Testis (tissue), 3 donors: ENCODE data around the gene UBE2H. TPM values are rescaled to one million over a fixed set of nuclear protein-coding genes. Genes with fewer than 3 reads are reported as not detected.

Experiments
- DNase-seq: peaks from one replicate; pipeline ENCODE4 v3.0.0-alpha.2; 2019
- H3K27ac ChIP-seq, 2 donors: fragments of 200-600 bp; sonication (generic); one replicate each; pipeline ENCODE4 v1.5.1; 2019
- H3K27me3 ChIP-seq: fragments of 200-600 bp; sonication (generic); one replicate; pipeline ENCODE4 v1.5.1; 2019
- H3K36me3 ChIP-seq: fragments of 200-600 bp; sonication (generic); one replicate; pipeline ENCODE4 v1.5.1; 2017; ENCODE audit warnings: low read depth; ENCODE audit errors: missing control alignments
- H3K4me1 ChIP-seq: fragments of 200-600 bp; sonication (generic); one replicate; pipeline ENCODE4 v1.5.1; 2019
- H3K4me3 ChIP-seq, 2 donors: fragments of 200-600 bp; sonication (generic); one replicate each; pipeline ENCODE4 v1.5.1; 2017 to 2019
- H3K9me3 ChIP-seq: fragments of 200-600 bp; sonication (generic); one replicate; pipeline ENCODE4 v1.5.1; 2017
- CTCF ChIP-seq, 3 experiments: fragments of 450-650 bp in 2 of 3; fragments of 200-600 bp in 1 of 3; sonication (generic) in 1 of 3; IDR thresholded peaks; one replicate each; pipeline ENCODE4 v1.5.1; 2016 to 2019; ENCODE audit warnings: antibody characterized with exemption in 3 of 3, mild to moderate bottlenecking in 2 of 3, moderate library complexity in 1 of 3
- POLR2A ChIP-seq: fragments of 450-650 bp; IDR thresholded peaks from one replicate; pipeline ENCODE4 v1.6.1; 2017; ENCODE audit warnings: antibody characterized with exemption, mild to moderate bottlenecking, moderate library complexity
- WGBS, 2 donors: methylation state at CpG; one replicate each; pipeline ENCODE4 v1.1.5; 2018; 5-methylcytosine and 5-hydroxymethylcytosine counted together
- intact Hi-C: fragments of 100-400 bp; cut with DNase I; formaldehyde crosslinking; loops from one replicate; pipeline ENCODE4 v1.15.1; 2023; ENCODE audit warnings: low total_unique reads
- polyA plus RNA-seq: library from polyadenylated mRNA; stranded (reverse); fragments of 350-450 nt; fragmentation: Illumina TruSeq; extraction: RNeasy Lipid Tissue Mini Kit (QIAGEN cat#74804); gene quantifications from one replicate; pipeline ENCODE4 v1.2.3, GENCODE V29; 2014; ENCODE audit warnings: low read depth, low replicate concordance; ENCODE audit not compliant: insufficient read depth
- total RNA-seq, 2 donors: library from RNA; depleted of rRNA; stranded (reverse); fragments of >200 nt; gene quantifications; one replicate each; pipeline ENCODE4 v1.2.3, GENCODE V29; 2016

Gene UBE2H
- total and polyA plus RNA-seq, 3 donors from 2014 or later, result 93.5 to 130 (median 126) TPM

- Histone ChIP-seq H3K4me1 (peaks cover 6% of the 10 kb centered on the region), H3K27me3 (no peaks in the 10 kb centered on the region), H3K4me3 (no peak overlapping the region), H3K36me3 (no peaks in the 10 kb centered on the region), H3K27ac (no peak overlapping the region), H3K9me3 (no peaks in the 10 kb centered on the region)
- no peak for DNase-seq
- TF ChIP-seq POLR2A (no peak), CTCF (IDR thresholded peaks at IDR 0.05) (no peak)
- intact Hi-C loops, result no loop called here
- 92 to 93% methylated on average over 7 of the region's 7 CpGs for WGBS, 2 donors
Measured at GRCh38 chr7:129883151-129883550, 69.6 kb downstream of the UBE2H start.

- no peaks in the 10 kb centered on the region for H3K27me3 ChIP-seq
- H3K27ac ChIP-seq, result no peak overlapping the region
- H3K9me3 ChIP-seq, result no peaks in the 10 kb centered on the region
- H3K36me3 ChIP-seq, result no peaks in the 10 kb centered on the region
- DNase-seq, result no peak
- TF ChIP-seq CTCF (IDR thresholded peaks at IDR 0.05) (no peak), POLR2A (no peak)
- WGBS, 2 donors, result 80 to 89% methylated on average over 3 of the region's 3 CpGs
- no peak overlapping the region for H3K4me3 ChIP-seq
- H3K4me1 ChIP-seq, result peaks cover 13% of the 10 kb centered on the region
- intact Hi-C loops, result no loop called here
Measured at GRCh38 chr7:129882531-129882930, 70.2 kb downstream of the UBE2H start.

- intact Hi-C loops, result no loop called here
- H3K9me3 ChIP-seq, result no peaks in the 10 kb centered on the region
- H3K36me3 ChIP-seq, result no peaks in the 10 kb centered on the region
- TF ChIP-seq CTCF (IDR thresholded peaks at IDR 0.05) (no peak), POLR2A (no peak)
- 44 to 63% methylated on average over 3 of the region's 3 CpGs for WGBS, 2 donors
- no peak for DNase-seq
- H3K4me1 ChIP-seq, result peaks cover 25% of the 10 kb centered on the region
- H3K4me3 ChIP-seq, result no peak overlapping the region
- peak overlapping the region; percentile 37 to 75 for H3K27ac ChIP-seq
- H3K27me3 ChIP-seq, result no peaks in the 10 kb centered on the region
Measured at GRCh38 chr7:129877146-129877792, 75.5 kb downstream of the UBE2H start.

- H3K4me3 ChIP-seq, result no peak overlapping the region
Measured at GRCh38 chr7:129875745-129876411, 76.9 kb downstream of the UBE2H start.

More at GRCh38 chr7:129875745-129876411, 76.9 kb downstream of the UBE2H start:
- Histone ChIP-seq H3K36me3 (no peaks in the 10 kb centered on the region), H3K27ac (peak overlapping the region in 1 of 2 donors; percentile 75), H3K4me1 (peaks cover 25% of the 10 kb centered on the region), H3K27me3 (no peaks in the 10 kb centered on the region), H3K9me3 (no peaks in the 10 kb centered on the region)
- DNase-seq, result no peak
- 52 to 63% methylated on average over 5 of the region's 5 CpGs for WGBS, 2 donors
- TF ChIP-seq CTCF (IDR thresholded peaks at IDR 0.05) (no peak), POLR2A (no peak)
- intact Hi-C loops, result no loop called here
